ENCODE measurements around the gene CLOCK. TPM values are rescaled to one million over a fixed set of nuclear protein-coding genes. Genes with fewer than 3 reads are reported as not detected.

CLOCK gene
- total RNA-seq, 1 experiment from 2014 or later, result 24.9 TPM

GRCh38 chr4:55445921-55446577 is 100.7 kb downstream of the CLOCK start:
- POLR2A ChIA-PET, result interaction anchor here (0.6 kb wide), 1 partner anchor 14 kb away, joined by 7 read pairs; no protein-coding TSS in a partner anchor
- no peaks in the 10 kb centered on the region for H3K9me3 ChIP-seq (ENCODE audit: control insufficient read depth, insufficient read depth, low read depth, low read length)
- H3K27ac ChIP-seq (ENCODE audit: low read length), result no peak overlapping the region
- H3K4me1 ChIP-seq (ENCODE audit: control insufficient read depth, insufficient read depth, low read length), result no peaks in the 10 kb centered on the region
- H3K36me3 ChIP-seq (ENCODE audit: control insufficient read depth, insufficient read depth, low read length), result peaks cover 23% of the 10 kb centered on the region
- no TSS peak for BruUV-seq (replicated peaks)
- CTCF ChIA-PET, result no interaction called here
- H3K4me3 ChIP-seq (ENCODE audit: low read depth in 2 of 2, low read length in 2 of 2), result no peak overlapping the region
- intact Hi-C loops (cut with micrococcal nuclease; ENCODE audit: unreplicated experiment), result loop anchor here (10.0 kb wide), 2 partner anchors 109 to 289 kb away; no protein-coding TSS in a partner anchor
- DNase-seq (ENCODE audit: low read depth, low spot score) (no peak), ATAC-seq (no peak)
- TF ChIP-seq SIN3A (IDR thresholded peaks at IDR 0.05; ENCODE audit: borderline replicate concordance, insufficient read depth, low read depth, low read length), result no peak
- no peak for TF ChIP-seq REST (IDR thresholded peaks at IDR 0.05; ENCODE audit: insufficient read depth in 1 of 2, low read depth in 2 of 2, low read length in 1 of 2)
- no peak for TF ChIP-seq POLR2AphosphoS5 (IDR thresholded peaks at IDR 0.05; ENCODE audit: low read depth, low read length)
- TF ChIP-seq, protein P1, sequence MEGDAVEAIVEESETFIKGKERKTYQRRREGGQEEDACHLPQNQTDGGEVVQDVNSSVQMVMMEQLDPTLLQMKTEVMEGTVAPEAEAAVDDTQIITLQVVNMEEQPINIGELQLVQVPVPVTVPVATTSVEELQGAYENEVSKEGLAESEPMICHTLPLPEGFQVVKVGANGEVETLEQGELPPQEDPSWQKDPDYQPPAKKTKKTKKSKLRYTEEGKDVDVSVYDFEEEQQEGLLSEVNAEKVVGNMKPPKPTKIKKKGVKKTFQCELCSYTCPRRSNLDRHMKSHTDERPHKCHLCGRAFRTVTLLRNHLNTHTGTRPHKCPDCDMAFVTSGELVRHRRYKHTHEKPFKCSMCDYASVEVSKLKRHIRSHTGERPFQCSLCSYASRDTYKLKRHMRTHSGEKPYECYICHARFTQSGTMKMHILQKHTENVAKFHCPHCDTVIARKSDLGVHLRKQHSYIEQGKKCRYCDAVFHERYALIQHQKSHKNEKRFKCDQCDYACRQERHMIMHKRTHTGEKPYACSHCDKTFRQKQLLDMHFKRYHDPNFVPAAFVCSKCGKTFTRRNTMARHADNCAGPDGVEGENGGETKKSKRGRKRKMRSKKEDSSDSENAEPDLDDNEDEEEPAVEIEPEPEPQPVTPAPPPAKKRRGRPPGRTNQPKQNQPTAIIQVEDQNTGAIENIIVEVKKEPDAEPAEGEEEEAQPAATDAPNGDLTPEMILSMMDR (IDR thresholded peaks at IDR 0.05), result no peak
- no peak for TF ChIP-seq TCF7L2 (IDR thresholded peaks at IDR 0.05; ENCODE audit: low read depth, low read length)
- H3K27me3 ChIP-seq (ENCODE audit: control insufficient read depth, insufficient read depth, low read length), result no peaks in the 10 kb centered on the region
- in situ Hi-C loops (cut with HindIII; ENCODE audit: low pct_unique_long_range_greater_than_20kb, low sequenced_read_pairs), result no loop called here

DNA sequence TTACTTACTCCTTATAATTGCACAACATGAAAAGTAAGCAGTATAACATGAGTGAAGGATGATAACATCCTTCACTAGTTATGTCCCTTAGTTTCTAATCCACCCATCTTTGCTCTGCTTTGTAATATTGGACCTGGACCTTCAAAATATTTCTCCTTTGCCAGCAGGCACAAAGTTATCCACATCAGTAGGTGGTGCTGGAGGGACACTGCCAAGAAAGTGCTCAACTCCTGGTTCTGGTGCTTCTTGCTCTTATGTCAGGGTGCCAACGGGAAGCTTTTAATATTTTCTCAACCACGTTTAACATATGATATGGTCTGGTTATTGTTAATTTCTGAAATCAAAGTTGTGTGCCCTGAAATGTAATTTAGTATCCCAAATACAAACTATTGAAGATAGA is 101.9 kb downstream of the CLOCK start:
- Histone ChIP-seq H3K27me3 (ENCODE audit: control insufficient read depth, insufficient read depth, low read length) (no peaks in the 10 kb centered on the region), H3K4me3 (ENCODE audit: low read depth in 2 of 2, low read length in 2 of 2) (no peak overlapping the region), H3K4me1 (ENCODE audit: control insufficient read depth, insufficient read depth, low read length) (no peaks in the 10 kb centered on the region), H3K36me3 (ENCODE audit: control insufficient read depth, insufficient read depth, low read length) (peaks cover 23% of the 10 kb centered on the region), H3K27ac (ENCODE audit: low read length) (no peak overlapping the region), H3K9me3 (ENCODE audit: control insufficient read depth, insufficient read depth, low read depth, low read length) (no peaks in the 10 kb centered on the region)
- BruUV-seq (replicated peaks), result no TSS peak
- POLR2A ChIA-PET, result no interaction called here
- no peak for TF ChIP-seq POLR2AphosphoS5 (IDR thresholded peaks at IDR 0.05; ENCODE audit: low read depth, low read length)
- TF ChIP-seq, protein P1 (IDR thresholded peaks at IDR 0.05), result peak; percentile 66
- TF ChIP-seq REST (IDR thresholded peaks at IDR 0.05; ENCODE audit: insufficient read depth in 1 of 2, low read depth in 2 of 2, low read length in 1 of 2), result no peak
- CTCF ChIA-PET, result interaction anchor here (0.9 kb wide), 1 partner anchor 110 kb away, joined by 3 read pairs; no protein-coding TSS in a partner anchor
- ATAC-seq (peak; percentile 51; the same call in 1 of the 2 replicates), DNase-seq (ENCODE audit: low read depth, low spot score) (no peak)
- in situ Hi-C loops (cut with HindIII; ENCODE audit: low pct_unique_long_range_greater_than_20kb, low sequenced_read_pairs) (no loop called here), intact Hi-C loops (cut with micrococcal nuclease; ENCODE audit: unreplicated experiment) (loop anchor here (10.0 kb wide), 2 partner anchors 110 to 290 kb away; no protein-coding TSS in a partner anchor)

Data from Panc1 (cell line).